SHP77 (cell line): ENCODE results near the gene STON2.
A peak's percentile ranks its signal among the peaks of the same experiment; 100 is the strongest.
"Not testable (repeated sequence)": the region's sequence is repeated elsewhere in the genome, so short reads cannot be mapped to it uniquely, and the experiment has no call there.

Source experiments
- DNase-seq, 2 experiments: peaks; one replicate each; lab custom pipeline; 2025; lab: John Stamatoyannopoulos, UW

Gene STON2

DNA sequence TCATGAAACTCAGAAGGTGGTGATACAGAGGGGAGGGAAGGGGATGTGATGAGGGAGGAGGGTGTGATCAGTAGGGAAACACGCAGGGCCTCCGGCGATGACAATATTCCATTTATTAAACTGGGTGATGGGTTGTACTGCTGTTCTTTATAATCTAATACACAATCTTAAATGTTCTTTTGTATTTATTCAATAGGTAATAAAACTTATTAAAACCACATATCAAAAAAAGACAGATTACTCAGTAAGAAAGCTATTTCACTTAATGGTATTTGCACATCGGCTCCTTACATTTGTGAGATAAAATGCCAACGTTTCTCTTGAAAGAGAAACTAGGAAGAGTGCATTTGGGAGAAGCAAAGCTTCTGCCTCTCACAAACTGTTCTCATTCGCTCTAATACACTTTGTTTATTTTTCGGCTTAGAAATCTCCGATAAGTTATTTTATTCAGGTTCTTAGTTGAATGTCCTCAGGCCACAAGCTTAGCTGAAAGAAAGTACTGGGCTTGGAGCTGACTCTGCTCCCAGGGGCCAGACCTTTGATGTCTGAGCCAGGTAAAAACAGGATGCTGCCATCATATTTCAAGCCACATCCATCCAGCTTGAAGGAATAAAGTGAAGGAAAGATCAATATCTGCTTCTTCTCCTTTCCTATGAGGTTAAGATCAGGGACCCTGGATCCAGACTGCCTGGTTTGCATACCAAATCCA is 17.5 kb downstream of the STON2 start:
- no peak for DNase-seq

DNA sequence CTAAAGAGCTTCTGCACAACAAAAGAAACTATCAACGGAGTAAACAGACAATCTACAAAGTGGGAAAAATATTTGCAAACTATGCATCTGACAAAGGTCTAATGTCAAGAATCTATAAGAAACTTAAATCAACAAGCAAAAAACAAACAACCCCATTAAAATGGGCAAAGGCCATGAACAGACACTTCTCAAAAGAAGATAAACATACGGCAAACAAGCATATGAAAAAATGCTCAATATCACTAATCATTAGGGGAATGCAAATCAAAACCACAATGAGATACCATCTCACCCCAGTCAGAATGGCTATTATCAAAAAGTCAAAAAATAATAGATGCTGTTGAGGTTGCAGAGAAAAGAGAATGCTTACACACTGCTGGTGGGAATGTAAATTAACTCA is 20.1 kb downstream of the STON2 start:
- DNase-seq: not testable (repeated sequence)

DNA sequence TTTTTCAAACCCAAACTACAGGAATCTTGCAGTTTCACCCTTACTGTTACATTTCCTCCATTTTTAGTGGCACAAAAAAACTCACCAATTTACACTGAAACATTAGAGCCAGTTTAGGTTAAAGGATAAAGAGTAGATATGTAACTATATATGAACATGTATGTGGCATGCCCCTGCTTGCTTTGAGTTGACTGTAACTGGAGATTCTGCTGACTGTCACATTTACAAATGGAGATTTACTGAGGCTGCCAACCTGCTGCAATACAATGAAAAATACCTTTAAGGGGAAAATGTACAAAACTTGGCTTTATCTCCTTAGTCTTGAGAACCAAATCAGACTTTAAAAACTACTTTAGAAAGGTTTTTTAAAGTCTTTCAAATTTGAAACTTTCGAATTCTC is 28.3 kb downstream of the STON2 start:
- DNase-seq: no peak

DNA sequence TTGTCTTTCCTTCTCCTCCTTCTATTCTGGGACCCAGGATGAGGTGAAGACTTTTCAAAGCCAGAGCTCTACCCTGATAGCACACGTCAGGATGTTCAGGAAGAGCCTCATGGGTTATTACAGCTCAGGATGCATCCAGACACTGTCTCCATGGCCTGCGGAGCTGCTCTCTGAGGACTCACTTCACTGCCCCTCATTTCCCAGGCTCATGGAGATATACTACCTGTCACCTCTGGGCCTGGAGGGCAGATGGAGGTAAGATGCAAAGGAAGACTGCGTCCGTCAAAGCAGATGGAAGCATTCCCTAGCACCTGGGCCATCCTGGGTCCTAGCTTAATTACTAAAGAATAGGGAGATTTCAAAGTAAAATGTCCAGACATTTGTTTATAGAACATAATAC is 32.6 kb downstream of the STON2 start:
- DNase-seq: no peak

DNA sequence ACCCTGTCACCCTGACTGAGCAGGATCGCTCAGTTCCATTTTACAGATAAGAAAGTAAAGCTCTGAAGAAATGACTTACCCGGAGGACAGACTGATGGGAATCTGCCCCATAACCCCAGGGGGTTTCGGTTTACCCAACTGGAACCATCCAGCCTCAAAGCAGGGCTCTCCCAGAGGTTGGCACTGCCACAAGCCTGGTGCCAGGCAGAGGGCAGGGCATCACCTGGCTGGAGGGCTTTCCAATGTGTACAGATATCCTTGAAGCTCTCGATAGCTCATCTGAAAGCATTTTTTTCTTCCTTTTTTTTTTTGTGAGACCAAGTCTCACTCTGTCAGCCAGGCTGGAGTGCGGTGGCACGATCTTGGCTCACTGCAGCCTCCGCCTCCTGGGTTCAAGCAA is 33.2 kb downstream of the STON2 start:
- no peak for DNase-seq

DNA sequence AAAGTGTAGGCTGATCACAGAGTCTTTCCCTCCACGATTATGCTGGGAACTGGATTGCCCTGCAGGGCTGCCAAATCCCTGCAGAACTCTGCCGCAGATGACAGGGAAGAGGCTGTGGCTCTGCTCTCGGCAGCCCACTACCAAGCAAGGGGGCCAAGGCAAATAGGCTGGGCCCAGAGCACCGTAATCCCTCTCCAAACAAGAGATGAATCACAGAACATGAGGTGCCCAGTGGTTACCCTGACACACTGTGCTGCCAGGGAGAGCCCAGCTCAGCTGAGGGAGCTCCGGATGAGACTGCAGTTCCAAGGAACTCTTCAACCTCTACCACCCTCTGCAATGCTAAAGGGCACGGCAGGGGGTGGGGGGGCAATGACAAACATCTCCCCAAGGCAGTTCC is 33.9 kb downstream of the STON2 start:
- DNase-seq: peak; percentile 13 to 15

DNA sequence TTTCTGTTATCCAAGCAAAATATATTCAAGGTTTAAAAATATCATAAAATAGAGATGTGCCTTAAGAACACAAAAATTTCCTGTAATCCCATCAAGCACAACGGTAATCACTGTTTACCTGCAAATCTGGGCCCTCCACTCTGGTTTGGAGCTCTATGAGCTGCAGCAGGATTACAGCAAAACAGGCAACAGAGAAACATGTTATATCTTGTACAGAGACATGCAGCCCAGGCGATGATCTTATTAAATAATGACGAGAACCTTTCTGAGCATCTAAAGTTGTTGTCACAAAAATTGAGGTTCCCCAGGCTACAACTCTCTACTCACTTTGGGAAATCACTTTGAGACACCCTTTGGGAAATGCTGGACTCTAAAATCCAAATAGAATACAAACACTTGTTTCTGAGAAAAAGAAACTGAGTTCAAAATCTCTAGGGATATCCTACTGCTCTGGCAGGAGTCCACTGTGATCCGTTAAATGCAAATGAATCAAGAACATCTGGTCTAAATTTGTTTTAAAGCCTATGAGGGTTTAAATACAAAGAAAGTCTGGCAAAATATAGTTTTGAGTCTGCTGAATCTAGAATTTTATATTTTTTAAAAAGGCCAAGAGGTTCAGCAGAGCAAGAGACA is 36.3 kb downstream of the STON2 start:
- DNase-seq: no peak

DNA sequence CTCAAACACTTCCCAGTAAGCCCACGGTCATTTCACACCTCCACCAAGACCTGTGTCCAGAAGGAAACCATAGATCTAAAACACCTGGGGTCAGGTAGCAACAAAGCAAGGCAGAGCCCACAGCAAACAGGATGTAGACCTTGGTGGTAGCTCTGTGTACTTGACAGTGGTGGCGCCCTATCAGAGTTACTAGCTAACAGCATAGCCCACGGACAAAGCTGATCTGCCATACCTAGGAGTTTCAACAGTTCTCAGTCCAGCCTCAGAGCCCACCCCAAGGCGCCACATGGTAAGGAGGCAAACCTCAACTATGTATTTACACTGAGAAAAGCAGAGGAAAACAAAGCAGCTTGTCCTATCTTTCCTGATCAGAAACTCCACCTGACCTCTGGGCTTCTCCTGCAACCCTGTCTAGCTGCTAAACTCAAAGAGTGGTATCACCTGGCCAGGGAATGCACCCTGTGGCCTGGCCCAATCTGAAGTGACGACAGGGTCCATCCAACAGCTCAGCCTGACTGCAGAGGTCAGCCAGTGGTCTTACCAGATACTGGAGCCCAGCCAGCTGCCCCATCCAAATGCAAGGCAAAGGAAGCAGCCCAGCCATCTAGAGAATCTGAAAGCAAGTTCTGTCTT is 46.3 kb downstream of the STON2 start:
- DNase-seq: no peak

DNA sequence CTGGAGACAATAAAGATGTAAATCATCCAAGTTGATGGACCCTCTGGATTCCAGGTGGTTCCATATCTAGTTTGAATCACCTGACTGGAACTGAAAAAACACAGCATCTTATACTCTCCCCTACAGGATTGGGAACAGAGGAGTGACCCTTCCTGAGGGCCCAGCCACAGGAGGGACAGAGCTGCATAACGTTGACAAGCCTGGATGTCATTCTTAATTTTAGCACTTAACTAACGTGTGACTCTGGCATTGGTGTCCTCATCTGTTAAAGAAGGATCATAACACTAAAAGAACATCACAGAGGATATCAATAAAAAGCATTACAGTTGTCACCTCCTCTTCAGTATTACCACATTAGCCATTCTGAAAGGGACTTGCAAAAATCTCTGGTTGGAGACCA is 47.7 kb downstream of the STON2 start:
- no peak for DNase-seq

DNA sequence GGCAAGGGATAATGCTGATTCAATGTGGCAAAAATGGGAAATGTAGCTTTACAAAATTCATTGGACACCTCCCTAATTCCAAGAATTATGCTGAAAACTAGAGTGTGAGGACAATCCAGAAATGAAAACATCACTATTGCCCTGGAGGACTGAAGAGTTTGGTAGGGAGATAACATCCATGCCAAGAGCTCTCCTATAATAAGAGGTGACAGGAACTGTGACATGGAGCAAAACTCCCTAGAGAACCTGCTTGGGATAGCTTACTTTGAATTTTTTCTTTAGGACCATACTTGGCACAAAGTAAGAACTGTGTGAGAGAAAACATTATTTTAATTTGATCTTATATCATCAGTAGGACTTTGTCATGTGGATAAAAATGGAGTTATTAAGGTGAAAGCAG is 48.9 kb downstream of the STON2 start:
- DNase-seq: no peak

DNA sequence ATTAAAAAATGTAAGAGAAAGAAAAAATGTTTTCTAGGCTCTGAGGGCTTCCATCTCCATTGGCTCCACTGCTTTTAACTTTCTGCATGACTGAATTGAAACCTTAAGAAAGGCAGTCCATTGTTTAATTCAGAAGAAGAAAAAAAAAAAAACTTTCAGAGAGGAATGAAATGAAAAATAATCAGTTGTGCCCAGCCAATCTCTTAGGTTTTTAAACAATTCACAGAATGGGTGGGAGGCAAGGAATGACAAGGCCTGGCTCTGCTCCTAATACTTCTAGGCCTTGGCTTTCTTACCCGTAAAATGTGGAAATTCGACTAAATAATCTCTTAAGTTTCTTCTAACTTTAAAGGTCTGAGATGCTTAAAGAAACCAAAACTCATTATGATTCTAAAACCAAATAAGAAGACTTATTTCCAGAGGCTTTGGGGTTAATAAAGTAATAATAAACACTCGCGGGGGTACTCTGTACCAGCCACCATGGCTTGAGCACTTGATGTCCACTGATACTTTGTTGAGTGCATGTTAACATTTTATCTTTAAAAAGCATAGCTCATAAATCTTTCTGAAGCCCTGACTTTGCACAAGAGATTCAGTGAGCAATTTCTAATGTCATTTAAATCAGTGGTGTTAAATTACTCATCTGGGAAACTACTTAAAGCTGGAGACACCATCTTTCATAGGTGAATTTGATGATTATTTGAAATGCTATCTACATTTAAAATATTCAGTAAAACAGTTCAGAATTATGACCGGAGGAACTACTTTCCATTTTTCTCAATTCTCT is 49.6 kb downstream of the STON2 start:
- DNase-seq: no peak

DNA sequence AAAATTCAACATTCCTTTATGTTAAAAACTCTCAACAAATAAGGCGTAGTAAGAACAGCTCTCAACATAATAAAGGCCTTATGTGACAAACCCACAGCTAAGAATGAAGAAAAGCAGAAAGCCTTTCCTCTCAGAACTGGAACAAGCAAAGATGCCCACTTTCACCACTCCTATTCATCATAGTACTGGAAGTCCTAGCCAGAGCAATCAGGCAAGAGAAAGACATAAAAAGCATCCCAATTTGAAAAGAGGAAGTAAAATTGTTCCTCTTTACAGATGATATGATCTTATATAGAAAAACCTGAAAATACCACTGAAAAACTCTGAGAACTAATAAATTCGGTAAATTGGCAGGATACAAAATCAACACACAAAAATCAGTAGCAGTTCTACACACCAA is 52.1 kb downstream of the STON2 start:
- DNase-seq: no peak

DNA sequence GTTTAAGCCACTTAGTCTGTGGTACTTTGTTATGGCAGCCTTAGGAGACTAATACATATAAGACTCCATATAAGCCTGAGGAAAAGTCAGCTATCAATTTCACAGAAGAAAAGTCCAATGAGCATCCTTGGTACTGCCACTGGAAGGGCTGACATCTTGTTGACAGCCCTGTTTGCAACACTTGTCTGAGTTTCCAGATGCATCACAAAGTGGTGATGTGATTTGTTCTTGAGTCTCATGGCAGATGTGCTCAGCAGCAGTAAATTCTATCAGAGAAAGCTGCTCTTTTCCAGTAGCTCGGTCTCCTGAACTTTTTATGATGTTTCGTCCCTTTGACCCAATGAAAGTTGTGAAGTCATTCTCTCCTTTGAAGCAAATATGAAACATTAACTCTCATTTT is 54.3 kb downstream of the STON2 start:
- no peak for DNase-seq

DNA sequence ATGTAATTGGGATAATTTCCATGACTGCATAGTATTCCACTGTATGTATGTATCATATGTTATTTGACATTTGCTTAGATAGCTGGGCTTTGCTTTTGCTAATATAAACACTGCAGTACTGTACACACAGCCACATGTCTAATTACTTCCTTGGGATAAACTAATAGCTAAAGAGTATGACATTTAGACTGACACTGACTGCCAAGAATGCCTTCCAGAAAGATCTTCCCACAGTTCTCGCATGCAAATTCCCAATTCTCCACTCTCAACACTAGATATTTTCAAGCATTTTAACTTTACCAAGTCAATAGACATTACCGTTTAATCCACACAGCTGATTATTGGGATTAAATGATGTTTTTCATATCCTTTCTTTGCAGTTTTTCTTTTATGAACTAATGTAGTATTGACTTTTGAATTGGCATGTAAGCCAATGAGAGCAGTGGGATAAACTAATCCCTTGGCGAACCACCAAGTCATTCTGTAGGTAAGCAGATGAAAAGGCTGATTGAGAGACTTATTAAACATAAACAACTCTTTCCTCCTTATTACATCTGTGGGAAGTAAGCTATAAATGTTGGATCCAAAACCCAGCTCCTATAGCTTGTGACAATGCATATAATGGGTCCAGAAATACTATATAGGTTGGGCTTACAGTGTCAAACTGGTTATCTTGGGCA is 55.5 kb downstream of the STON2 start:
- DNase-seq: no peak

DNA sequence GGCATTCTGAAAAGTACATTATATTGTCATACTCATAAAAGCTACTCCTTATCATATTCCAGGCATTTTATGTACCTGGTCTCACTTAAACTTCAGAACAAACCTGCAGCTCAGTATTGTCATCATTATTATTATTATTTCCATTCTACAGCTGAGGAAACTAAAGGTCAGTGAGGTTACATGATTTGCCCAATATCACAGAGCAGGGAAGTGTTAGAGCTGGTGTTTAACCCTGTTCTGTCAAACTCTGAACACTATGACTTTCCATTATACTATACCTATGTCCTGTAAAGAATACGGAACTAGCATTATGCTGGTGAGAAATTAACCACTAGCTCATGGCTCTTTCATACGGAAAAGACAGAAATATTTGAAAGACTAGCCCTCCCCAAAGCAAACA is 56.4 kb downstream of the STON2 start:
- DNase-seq: no peak

DNA sequence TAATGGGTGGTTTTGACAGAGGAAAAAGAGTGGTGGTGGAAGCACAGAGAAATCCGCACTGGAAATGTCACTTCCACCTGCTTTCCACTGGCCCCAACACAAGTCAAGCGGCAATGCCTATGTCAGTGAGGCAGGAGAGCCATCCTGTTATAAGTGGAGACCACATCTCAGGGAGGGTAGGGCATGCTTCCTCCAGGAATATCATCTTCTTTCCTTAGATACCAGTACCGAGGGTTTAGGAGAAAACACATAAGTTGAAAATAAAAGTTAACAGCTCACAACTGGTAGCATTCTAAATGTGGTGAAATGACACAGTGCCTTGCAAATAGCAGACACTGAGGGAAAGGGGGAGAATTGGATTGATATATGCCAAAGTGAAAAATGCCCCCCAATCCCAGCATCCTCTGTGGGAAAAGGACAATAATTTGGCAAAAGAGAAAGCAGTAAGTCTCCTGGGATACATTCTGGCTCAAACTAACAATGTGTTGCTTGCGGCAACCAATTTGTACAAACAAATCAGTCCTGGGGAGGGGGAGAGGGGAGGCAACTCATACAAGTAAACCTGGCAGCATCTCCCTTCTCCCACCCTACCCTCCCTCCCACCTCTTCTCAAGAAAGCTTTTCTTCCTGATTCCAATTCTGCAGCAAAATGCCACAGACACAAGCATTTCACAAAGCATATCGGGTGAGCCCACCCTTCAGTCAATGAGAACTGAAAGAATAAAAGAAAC is 57.1 kb downstream of the STON2 start:
- DNase-seq: no peak

DNA sequence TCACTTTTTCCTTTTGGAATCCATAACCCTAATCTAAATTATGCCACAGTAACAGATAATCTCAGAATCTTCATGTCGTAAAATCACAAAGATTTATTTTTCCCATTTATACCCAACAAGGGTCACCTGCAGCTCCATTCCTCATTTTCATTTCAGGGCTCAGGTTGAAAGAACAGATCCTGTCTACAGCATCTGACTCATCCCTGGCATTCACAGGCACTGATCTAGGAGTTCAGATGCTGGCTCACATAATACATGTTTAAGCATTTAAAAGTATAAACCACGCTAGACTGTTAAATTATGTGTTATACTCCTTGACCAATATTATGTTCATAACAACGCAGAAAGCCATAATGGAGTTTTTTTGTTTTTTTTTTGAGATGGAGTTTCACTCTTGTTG is 58.3 kb downstream of the STON2 start:
- no peak for DNase-seq

DNA sequence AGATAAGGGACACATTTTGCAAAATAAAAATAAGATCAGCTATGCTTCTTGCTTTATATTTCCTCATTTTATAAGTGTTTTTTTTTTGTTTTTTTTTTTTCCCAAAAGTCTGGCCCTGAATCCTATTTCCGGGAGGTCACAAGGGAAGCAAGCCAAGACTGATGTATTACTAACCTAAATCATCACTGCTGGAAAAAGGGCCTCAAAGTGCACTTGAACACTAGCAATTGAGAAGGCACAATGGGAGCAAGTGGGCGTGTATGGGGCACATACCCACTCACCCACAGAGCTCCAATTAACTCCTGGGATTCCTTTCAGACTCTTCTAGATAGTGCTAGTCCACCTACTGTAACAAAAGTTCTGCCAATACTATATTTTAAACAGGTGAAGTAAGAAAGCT is 58.8 kb downstream of the STON2 start:
- no peak for DNase-seq

DNA sequence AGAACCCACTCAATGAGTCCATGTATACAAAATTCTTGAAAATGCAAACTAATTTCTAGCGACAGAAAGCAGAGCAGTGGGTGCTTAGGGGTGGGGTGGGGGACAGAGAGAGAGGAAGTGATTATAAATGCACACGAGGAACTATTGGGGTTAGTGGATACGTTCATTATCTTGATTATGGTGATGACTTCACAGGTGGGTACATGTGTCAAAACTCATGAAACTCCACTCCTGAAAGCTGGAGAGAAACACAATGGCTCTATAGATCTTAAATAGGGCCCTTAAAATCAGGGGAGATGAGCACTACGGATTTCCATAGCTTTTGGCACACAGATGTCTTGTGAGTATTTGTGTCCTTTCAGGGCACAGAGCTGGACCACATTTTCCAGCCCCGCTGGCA is 59.9 kb downstream of the STON2 start:
- no peak for DNase-seq

DNA sequence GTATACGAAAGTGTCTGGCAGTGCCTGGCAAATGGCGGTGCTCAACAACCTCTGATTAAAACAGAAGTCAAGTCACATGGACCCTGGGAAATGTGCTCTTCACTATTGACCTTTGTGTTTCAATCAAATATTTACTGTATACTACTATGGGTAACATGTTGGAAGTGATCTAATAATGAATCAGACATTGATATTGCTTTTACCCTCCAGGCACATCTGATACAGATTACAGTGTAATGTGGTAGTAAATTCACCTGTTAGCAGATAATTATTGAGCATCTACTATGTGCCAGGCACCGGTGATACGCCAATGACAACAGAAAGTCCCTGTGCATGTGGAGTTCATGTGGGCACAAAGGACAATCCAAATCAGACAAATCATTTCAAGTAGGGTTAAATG is 63.1 kb downstream of the STON2 start:
- DNase-seq: no peak

DNA sequence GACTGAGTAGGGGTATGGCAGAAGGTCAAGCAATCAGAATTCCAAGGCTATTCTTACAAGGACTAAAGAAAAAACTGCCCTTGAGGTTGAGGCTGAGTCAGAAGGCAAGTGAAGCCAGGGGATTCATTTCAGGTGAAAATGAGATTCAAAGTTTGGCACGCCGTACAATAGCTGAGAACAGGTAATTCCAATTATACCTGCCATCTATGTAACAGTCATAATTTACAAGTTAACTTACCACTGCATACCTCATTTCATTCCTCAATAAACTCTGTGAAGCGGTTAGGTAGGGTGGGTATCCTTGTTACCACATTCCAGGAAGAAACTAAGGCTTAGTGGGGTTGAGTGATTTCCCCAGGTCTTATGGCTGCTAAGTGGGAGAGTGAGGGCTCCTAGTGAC is 64.1 kb downstream of the STON2 start:
- no peak for DNase-seq

DNA sequence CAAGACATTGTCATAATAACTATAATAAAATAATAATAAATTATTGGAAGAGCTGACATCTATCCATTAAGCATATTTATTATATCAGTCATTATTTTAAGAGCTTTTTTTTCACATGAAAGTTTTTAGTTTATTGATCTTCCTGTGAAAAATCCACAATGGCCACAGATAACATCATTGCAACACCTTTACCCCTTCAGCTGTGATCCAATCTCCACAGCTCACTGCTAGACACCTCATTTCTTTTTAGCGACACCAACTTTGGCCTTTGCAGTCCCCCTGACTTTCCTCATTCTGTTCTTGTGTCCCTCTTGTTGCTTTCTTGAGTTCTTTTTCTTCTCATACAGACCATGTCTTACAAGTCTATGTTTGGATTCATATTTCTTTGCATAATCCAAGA is 67.4 kb downstream of the STON2 start:
- no peak for DNase-seq
